ENCODE data around the gene POU2F2.

- no peak for TF ChIP-seq CTCF (IDR thresholded peaks at IDR 0.05)
- TF ChIP-seq POLR2A (IDR thresholded peaks at IDR 0.05), result no peak
Observed at GRCh38 chr19:42121656-42122069, 10.6 kb downstream of the POU2F2 start.

Data from lower leg skin (tissue), 3 donors.